Mammary epithelial cell (primary cell): Measurements from ENCODE around the gene VIL1.

ENCODE experiments used
- EZH2 ChIP-seq: IDR thresholded peaks from 2 replicates; pipeline ENCODE4 v1.6.1; 2012; ENCODE audit warnings: low read length, inconsistent platforms, borderline replicate concordance
- TF ChIP-seq, protein P1 (sequence below), 2 donors: IDR thresholded peaks in 1 of 2; conservative IDR thresholded peaks in 1 of 2; 2 replicates each; pipeline ENCODE4 v1.5.1; 2011 to 2012; ENCODE audit warnings: inconsistent platforms in 2 of 2, low read length in 2 of 2, mild to moderate bottlenecking in 2 of 2, control low read depth in 1 of 2, low read depth in 1 of 2; ENCODE audit not compliant: insufficient read depth in 1 of 2; ENCODE audit errors: extremely low read depth in 1 of 2

DNA sequence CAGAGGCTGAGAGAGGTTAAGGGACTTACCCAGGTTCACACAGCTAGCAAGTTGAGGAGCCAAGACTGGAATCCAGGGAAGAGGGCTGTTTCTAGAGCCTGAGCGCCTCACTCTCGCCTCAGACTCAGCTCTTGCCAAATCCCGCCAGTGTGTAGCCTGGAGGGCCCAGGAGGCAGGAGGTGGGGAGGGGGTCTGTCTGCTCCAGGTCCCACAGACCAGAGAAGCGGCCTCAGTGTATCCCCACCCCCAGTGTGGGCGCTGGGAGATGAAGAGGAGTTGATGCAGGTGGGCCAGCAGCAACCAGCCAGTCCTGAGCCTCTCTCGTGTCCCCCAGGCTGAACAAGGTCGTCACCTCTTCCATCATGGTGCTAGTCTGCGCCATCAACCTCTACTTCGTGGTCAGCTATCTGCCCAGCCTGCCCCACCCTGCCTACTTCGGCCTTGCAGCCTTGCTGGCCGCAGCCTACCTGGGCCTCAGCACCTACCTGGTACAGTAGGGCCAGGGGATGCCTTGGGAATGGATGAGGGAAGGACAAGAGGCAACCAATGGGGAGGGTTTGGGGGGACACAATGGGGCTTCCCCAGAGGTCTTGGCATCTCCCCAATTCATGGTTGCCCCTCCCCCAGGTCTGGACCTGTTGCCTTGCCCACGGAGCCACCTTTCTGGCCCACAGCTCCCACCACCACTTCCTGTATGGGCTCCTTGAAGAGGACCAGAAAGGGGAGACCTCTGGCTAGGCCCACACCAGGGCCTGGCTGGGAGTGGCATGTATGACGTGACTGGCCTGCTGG, 24.4 kb upstream of the VIL1 start:
- TF ChIP-seq, protein P1, sequence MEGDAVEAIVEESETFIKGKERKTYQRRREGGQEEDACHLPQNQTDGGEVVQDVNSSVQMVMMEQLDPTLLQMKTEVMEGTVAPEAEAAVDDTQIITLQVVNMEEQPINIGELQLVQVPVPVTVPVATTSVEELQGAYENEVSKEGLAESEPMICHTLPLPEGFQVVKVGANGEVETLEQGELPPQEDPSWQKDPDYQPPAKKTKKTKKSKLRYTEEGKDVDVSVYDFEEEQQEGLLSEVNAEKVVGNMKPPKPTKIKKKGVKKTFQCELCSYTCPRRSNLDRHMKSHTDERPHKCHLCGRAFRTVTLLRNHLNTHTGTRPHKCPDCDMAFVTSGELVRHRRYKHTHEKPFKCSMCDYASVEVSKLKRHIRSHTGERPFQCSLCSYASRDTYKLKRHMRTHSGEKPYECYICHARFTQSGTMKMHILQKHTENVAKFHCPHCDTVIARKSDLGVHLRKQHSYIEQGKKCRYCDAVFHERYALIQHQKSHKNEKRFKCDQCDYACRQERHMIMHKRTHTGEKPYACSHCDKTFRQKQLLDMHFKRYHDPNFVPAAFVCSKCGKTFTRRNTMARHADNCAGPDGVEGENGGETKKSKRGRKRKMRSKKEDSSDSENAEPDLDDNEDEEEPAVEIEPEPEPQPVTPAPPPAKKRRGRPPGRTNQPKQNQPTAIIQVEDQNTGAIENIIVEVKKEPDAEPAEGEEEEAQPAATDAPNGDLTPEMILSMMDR (conservative IDR thresholded peaks at IDR 0.05 in 1 of 2, IDR thresholded peaks at IDR 0.05 in 1 of 2; ENCODE audit: extremely low read depth in 1 of 2, insufficient read depth in 1 of 2, low read depth in 1 of 2, low read length in 2 of 2) = no peak
- no peak for TF ChIP-seq EZH2
